Right lobe of liver (tissue), 6 donors: Measurements from ENCODE around the gene CLIC1. TPM values are rescaled to one million over a fixed set of nuclear protein-coding genes. Genes with fewer than 3 reads are reported as not detected.
A peak's percentile ranks its signal among the peaks of the same experiment; 100 is the strongest.

ENCODE experiments used
- ATAC-seq, 4 donors: fragments of 200-7000 bp; cut with Tn5 transposase; one replicate each; pipeline ENCODE4 v1.9.1; 2020; ENCODE audit warnings: mild to moderate bottlenecking in 4 of 4, moderate library complexity in 4 of 4
- DNase-seq, 3 donors: peaks; one replicate each; pipeline ENCODE4 v3.0.0-alpha.2; 2020
- H3K27ac ChIP-seq, 3 donors: fragments of 200-600 bp; one replicate each; pipeline ENCODE4 v1.8.0; 2022
- H3K27me3 ChIP-seq, 2 donors: fragments of 200-600 bp; one replicate each; pipeline ENCODE4 v1.8.0; 2022
- H3K36me3 ChIP-seq, 4 donors: fragments of 200-600 bp; sonication (generic) in 1 of 4; one replicate each; pipeline versions ENCODE4 v1.5.1 to v1.8.0; 2017 to 2022; ENCODE audit warnings: control low read depth in 1 of 4
- H3K4me1 ChIP-seq, 4 donors: fragments of 200-600 bp; sonication (generic) in 1 of 4; one replicate each; pipeline versions ENCODE4 v1.5.1 to v1.8.0; 2017 to 2022; ENCODE audit warnings: control low read depth in 1 of 4
- H3K4me3 ChIP-seq, 3 donors: fragments of 200-600 bp; one replicate each; pipeline ENCODE4 v1.8.0; 2022
- H3K9me3 ChIP-seq, 4 donors: fragments of 200-600 bp; sonication (generic) in 1 of 4; one replicate each; pipeline versions ENCODE4 v1.5.1 to v1.8.0; 2017 to 2022; ENCODE audit warnings: control low read depth in 1 of 4
- POLR2A ChIP-seq: fragments of 450-650 bp; IDR thresholded peaks from one replicate; pipeline ENCODE4 v1.6.1; 2017; ENCODE audit warnings: antibody characterized with exemption, mild to moderate bottlenecking
- WGBS: methylation state at CpG from one replicate; pipeline ENCODE4 v1.1.6; 2018; ENCODE audit warnings: low coverage, low lambda C conversion rate; ENCODE audit not compliant: insufficient coverage; ENCODE audit errors: missing lambda C conversion rate; 5-methylcytosine and 5-hydroxymethylcytosine counted together
- intact Hi-C, 2 donors: fragments of 100-400 bp; cut with DNase I; formaldehyde crosslinking; loops; one replicate each; pipeline versions ENCODE4 v1.11.2 to v1.14.1; 2022
- total RNA-seq, 6 experiments: library from RNA; depleted of rRNA in 2 of 6; stranded (reverse); fragments of >200 nt in 2 of 6; fragmentation: NEBNext Ultra II Directional in 3 of 6; extraction: Animal tissue kit (Norgen Biotek cat#: 25700) in 3 of 6; gene quantifications; one replicate each; pipeline versions ENCODE4 v1.1.0 to v1.2.4, GENCODE V29; 2016 to 2023
- TF ChIP-seq, protein P1 (sequence below), 4 donors: fragments of 200-600 bp in 3 of 4; fragments of 450-650 bp in 1 of 4; IDR thresholded peaks; one replicate each; pipeline versions ENCODE4 v1.5.1 to v1.8.0; 2016 to 2022; ENCODE audit warnings: antibody characterized with exemption in 4 of 4, mild to moderate bottlenecking in 2 of 4
- donor health status: DM: no; HTN: yes; CAD: no.
- donor health status: DM: no; HTN: no; CAD: no.
- donor health status: DM: no; HTN: no; CAD: no.
- donor health status: DM: no; HTN: yes; CAD: no.
- donor health status: DM: no; HTN: yes; CAD: no.

Gene CLIC1
- total RNA-seq, 6 experiments from 2014 or later: 36.7 to 123 (median 62.0) TPM

DNA sequence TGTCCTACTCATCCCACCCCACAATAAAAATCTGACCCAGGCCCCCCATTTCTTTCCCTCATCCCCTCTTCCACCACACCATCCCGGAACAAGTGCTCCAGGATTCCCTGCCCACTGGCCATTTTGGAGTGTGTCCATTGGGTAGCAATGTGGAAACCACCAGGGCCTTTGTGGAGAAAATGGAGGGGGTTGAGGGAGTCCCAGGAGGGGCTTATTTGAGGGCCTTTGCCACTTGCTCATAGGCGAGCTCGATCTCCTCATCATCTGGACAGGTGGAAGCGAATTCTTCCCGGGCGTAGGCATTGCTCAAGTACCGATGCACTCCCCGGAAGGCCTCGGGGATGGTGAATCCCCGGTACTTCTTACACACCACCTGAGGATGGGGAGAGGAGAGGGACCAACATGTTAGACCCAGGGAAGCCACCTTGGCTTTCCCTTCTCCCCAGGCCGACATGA is 5.7 kb downstream of the CLIC1 start:
- H3K27me3 ChIP-seq: no peaks in the 10 kb centered on the region
- DNase-seq (peak in 1 of 3 donors; percentile 48), ATAC-seq (no peak)
- peak overlapping the region in 2 of 3 donors; percentile 81 to 85 for H3K27ac ChIP-seq
- intact Hi-C loops: no loop called here
- TF ChIP-seq, protein P1, sequence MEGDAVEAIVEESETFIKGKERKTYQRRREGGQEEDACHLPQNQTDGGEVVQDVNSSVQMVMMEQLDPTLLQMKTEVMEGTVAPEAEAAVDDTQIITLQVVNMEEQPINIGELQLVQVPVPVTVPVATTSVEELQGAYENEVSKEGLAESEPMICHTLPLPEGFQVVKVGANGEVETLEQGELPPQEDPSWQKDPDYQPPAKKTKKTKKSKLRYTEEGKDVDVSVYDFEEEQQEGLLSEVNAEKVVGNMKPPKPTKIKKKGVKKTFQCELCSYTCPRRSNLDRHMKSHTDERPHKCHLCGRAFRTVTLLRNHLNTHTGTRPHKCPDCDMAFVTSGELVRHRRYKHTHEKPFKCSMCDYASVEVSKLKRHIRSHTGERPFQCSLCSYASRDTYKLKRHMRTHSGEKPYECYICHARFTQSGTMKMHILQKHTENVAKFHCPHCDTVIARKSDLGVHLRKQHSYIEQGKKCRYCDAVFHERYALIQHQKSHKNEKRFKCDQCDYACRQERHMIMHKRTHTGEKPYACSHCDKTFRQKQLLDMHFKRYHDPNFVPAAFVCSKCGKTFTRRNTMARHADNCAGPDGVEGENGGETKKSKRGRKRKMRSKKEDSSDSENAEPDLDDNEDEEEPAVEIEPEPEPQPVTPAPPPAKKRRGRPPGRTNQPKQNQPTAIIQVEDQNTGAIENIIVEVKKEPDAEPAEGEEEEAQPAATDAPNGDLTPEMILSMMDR (IDR thresholded peaks at IDR 0.05): no peak
- no peak for TF ChIP-seq POLR2A
- H3K4me1 ChIP-seq: peaks cover 0 to 13% (median 2%) of the 10 kb centered on the region in 4 donors
- H3K9me3 ChIP-seq: no peaks in the 10 kb centered on the region
- 91% methylated on average over 9 of the region's 11 CpGs for WGBS
- H3K4me3 ChIP-seq: peak overlapping the region in 1 of 3 donors; percentile 68
- peaks cover 8 to 39% (median 15%) of the 10 kb centered on the region in 4 donors for H3K36me3 ChIP-seq

DNA sequence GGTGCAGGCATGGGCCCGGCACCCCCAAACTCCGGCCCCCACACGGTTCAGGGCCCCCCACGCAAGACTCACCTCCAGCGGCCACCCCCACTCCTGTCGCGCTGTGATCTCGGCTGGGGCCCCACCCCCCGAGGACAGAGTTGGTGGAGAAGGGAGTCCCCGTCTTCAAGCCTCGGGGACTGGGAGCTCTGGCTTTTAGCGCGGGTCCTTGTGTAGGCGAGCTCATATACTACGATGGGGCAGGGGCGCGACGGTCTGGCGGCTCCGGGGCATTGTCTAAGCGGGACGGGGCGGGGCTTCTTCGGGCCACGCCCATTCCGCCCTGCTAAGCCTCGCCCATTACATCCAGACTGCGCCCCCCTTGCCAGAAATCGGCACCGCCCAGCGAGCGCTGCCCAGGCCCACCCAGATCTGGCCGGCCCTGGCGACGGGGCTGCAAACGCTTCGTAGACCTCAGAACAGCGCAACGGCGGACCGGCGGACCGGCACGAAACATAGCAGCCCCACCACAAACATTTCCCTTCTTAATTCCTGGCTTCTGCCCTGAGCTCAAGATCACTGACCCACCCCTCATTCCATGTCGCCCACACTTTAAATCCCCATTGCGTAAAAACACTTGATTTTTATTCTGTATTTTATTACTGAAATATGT is 6.2 kb downstream of the CLIC1 start:
- intact Hi-C loops: no loop called here
- Histone ChIP-seq H3K9me3 (no peaks in the 10 kb centered on the region), H3K4me3 (peak overlapping the region; percentile 53 to 81 (median 68)), H3K27ac (peak overlapping the region; percentile 81 to 85 (median 83)), H3K36me3 (peaks cover 8 to 39% (median 15%) of the 10 kb centered on the region in 4 donors), H3K4me1 (peaks cover 0 to 10% (median 2%) of the 10 kb centered on the region in 4 donors), H3K27me3 (no peaks in the 10 kb centered on the region)
- 15% methylated on average over 14 of the region's 46 CpGs for WGBS
- peak; percentile 70 to 79 (median 76) for ATAC-seq
- peak; percentile 84 to 89 (median 86) for DNase-seq
- TF ChIP-seq, protein P1 (IDR thresholded peaks at IDR 0.05): no peak
- peak; percentile 43 for TF ChIP-seq POLR2A

DNA sequence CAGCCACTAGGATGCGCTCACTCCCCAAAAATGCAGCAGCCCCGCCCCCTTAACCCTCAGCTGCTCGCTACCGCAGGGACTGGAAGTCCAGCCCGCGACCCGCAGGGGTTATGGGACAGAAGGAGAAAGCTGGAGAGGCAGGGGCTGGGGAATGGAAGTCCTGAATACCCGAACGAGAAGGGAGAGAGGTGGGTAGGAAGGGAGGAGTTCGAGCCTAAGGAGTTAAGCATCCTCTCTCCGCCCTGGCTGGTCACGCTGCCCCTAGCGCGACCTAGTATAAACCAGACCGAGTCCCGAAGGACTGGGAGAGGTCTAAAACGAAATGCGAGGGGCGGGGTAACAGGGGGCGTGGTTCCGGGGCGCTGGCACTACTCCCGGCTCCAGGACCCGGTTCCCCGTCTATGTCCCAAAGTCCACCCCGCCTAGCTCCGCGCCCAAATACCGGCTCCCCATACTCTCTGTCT is 6.8 kb downstream of the CLIC1 start:
- 0% methylated on average over 4 of the region's 29 CpGs for WGBS
- DNase-seq (peak; percentile 91 to 95 (median 93)), ATAC-seq (peak; percentile 85 to 89 (median 88))
- peak; percentile 64 for TF ChIP-seq POLR2A
- TF ChIP-seq, protein P1 (IDR thresholded peaks at IDR 0.05): peak; percentile 53 to 70 (median 64)
- intact Hi-C loops: no loop called here
- Histone ChIP-seq H3K36me3 (peaks cover 8 to 39% (median 15%) of the 10 kb centered on the region in 4 donors), H3K4me3 (peak overlapping the region; percentile 53 to 81 (median 68)), H3K27me3 (no peaks in the 10 kb centered on the region), H3K27ac (peak overlapping the region; percentile 81 to 85 (median 83)), H3K9me3 (no peaks in the 10 kb centered on the region), H3K4me1 (peaks cover 0 to 9% (median 2%) of the 10 kb centered on the region in 4 donors)

DNA sequence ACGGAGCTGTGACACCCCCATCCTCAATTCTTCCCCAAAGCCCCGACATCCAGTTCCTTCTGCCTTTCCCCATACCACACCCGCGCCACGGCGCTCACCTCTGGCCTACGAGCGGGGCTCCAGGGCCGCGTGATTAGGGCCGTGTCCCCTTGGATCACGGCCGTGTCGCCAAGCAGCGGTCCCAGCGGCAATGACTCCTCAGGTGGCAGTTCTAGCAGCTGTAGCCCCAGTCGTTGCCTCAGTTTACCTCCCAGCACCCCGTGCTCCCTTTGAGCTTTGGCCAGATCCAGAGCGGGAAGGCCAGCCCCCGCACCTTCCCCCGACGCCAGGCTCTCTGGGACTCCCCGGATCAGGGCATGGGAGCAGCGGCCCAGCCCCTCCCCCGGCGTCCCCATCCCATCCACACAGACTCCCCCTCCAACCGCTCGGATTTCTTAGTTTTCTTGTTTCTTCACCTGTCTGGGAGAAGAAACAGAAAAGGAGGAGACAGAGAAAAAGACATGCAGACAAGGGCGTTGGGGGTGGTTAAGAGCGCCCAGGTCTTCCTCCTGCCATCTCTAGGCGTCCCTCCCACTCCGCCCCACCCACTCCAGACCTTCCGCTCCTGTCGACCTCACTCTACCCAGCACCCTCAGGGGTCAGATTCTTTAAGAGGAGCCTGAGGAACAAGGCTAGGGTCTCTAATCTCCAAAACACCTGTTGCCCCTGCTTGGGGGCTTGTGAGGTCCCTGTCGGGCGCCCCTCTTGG is 7.4 kb downstream of the CLIC1 start, which contains the start of gene DDAH2:
TSS of gene DDAH2 (minus strand) at position 533 of the 748 bp plus-strand sequence. CDS start at position 395, 138 bp downstream.
- Histone ChIP-seq H3K27ac (peak within 1 kb of the TSS; percentile 81 to 85 (median 83)), H3K36me3 (peaks cover 8 to 38% (median 15%) of the 10 kb centered on the region in 4 donors), H3K9me3 (no peaks in the 10 kb centered on the region), H3K4me1 (peaks cover 0 to 9% (median 2%) of the 10 kb centered on the region in 4 donors), H3K27me3 (no peaks in the 10 kb centered on the region), H3K4me3 (peak within 1 kb of the TSS; percentile 53 to 81 (median 68))
- WGBS: 20% methylated on average over 29 of the region's 36 CpGs
- ATAC-seq (peak; percentile 12 to 30 (median 22)), DNase-seq (peak in 2 of 3 donors; percentile 46 to 58)
- intact Hi-C loops: no loop called here
- TF ChIP-seq, protein P1 (IDR thresholded peaks at IDR 0.05): no peak
- no peak for TF ChIP-seq POLR2A
